HepG2 (cell line): ENCODE results near the gene FANCF. TPM values are rescaled to one million over a fixed set of nuclear protein-coding genes. Genes with fewer than 3 reads are reported as not detected.
A peak's percentile ranks its signal among the peaks of the same experiment; 100 is the strongest.

Experiments used
- ARID3A ChIP-seq: IDR thresholded peaks from 2 replicates; pipeline ENCODE4 v1.6.1; 2012; ENCODE audit warnings: low read depth, low read length, improper control_type of control experiment
- CBX1 ChIP-seq: IDR thresholded peaks from one replicate; pipeline ENCODE4 v1.6.1; 2016; ENCODE audit warnings: antibody characterized with exemption, low read depth
- DMAP1 ChIP-seq: IDR thresholded peaks from 2 replicates; pipeline ENCODE4 v1.6.1; 2016
- LCORL ChIP-seq, 2 experiments: fragments of 450-650 bp in 1 of 2; sonication (generic) in 1 of 2; formaldehyde crosslinking in 1 of 2; IDR thresholded peaks; 2 replicates each; pipeline versions ENCODE4 v1.5.0 to v1.6.1; 2017 to 2020; ENCODE audit warnings: antibody characterized with exemption in 1 of 2, missing genetic modification reagents in 1 of 2
- NFAT5 ChIP-seq: sonication (generic); formaldehyde crosslinking; IDR thresholded peaks from 2 replicates; pipeline ENCODE4 v1.4.0; 2020; ENCODE audit warnings: missing genetic modification reagents
- POGZ ChIP-seq: sonication (generic); formaldehyde crosslinking; IDR thresholded peaks from 2 replicates; pipeline ENCODE4 v1.4.0; 2020; ENCODE audit warnings: mild to moderate bottlenecking, missing genetic modification reagents
- RBFOX2 ChIP-seq: fragments of 200-400 bp; formaldehyde crosslinking; IDR thresholded peaks from 2 replicates; pipeline ENCODE4 v1.6.1; 2017; ENCODE audit warnings: low read depth, mild to moderate bottlenecking, low read length
- SRY ChIP-seq: sonication (generic); formaldehyde crosslinking; IDR thresholded peaks from 2 replicates; pipeline ENCODE4 v1.8.0; 2022; ENCODE audit warnings: mild to moderate bottlenecking, missing genetic modification reagents
- TCF7 ChIP-seq: sonication (generic); IDR thresholded peaks from 2 replicates; pipeline ENCODE4 v1.6.1; 2016; ENCODE audit warnings: antibody characterized with exemption, low read depth
- TFDP1 ChIP-seq: IDR thresholded peaks from 2 replicates; pipeline ENCODE4 v1.6.1; 2016; ENCODE audit warnings: missing compliant biosample characterization, missing genetic modification reagents, borderline replicate concordance
- UBTF ChIP-seq: sonication (generic); formaldehyde crosslinking; IDR thresholded peaks from 2 replicates; pipeline ENCODE4 v1.4.0; 2020; ENCODE audit warnings: mild to moderate bottlenecking, missing genetic modification reagents
- XBP1 ChIP-seq: sonication (generic); formaldehyde crosslinking; IDR thresholded peaks from 2 replicates; pipeline ENCODE4 v1.5.0; 2020; ENCODE audit warnings: missing genetic modification reagents
- ZBTB37 ChIP-seq: sonication (generic); formaldehyde crosslinking; IDR thresholded peaks from 2 replicates; pipeline ENCODE4 v1.4.0; 2020; ENCODE audit warnings: mild to moderate bottlenecking, missing genetic modification reagents
- ZFP37 ChIP-seq: sonication (generic); formaldehyde crosslinking; IDR thresholded peaks from 2 replicates; pipeline ENCODE4 v1.4.0; 2020; ENCODE audit warnings: missing genetic modification reagents, borderline replicate concordance
- ZFX ChIP-seq: sonication (generic); formaldehyde crosslinking; IDR thresholded peaks from 2 replicates; pipeline ENCODE4 v1.4.0; 2020; ENCODE audit warnings: mild to moderate bottlenecking, low read depth, missing genetic modification reagents, moderate library complexity
- ZNF556 ChIP-seq: sonication (generic); formaldehyde crosslinking; IDR thresholded peaks from 2 replicates; pipeline ENCODE4 v1.4.0; 2020; ENCODE audit warnings: mild to moderate bottlenecking, missing genetic modification reagents, borderline replicate concordance
- polyA plus RNA-seq, 8 experiments: library from polyadenylated mRNA; depleted of rRNA in 3 of 8; stranded (reverse) in 7 of 8; unstranded in 1 of 8; fragments of >200 nt; fragmentation: Illumina TruSeq in 4 of 8; extraction: Trizol in 4 of 8; gene quantifications; 2 replicates each; pipeline versions ENCODE4 v1.2.1 to v1.2.3, GENCODE V29; 2011 to 2016; ENCODE audit warnings: low read depth in 4 of 8, missing spikeins in 1 of 8, mixed read lengths in 1 of 8; ENCODE audit not compliant: insufficient read depth in 1 of 8
- total RNA-seq, 5 experiments: library from RNA; depleted of rRNA; stranded (reverse); fragments of >200 nt; fragmentation: Illumina TruSeq; extraction: Trizol; gene quantifications; 2 replicates each; pipeline ENCODE4 v1.2.3, GENCODE V29; 2016; ENCODE audit warnings: low read depth in 1 of 5

Gene FANCF
- total and polyA plus RNA-seq, 2 of the 13 experiments (the other 11 are each of a cell fraction or from before 2014, with no cell fraction given), result 2.5 to 9.7 TPM

- TF ChIP-seq CBX1 (peak; percentile 47), POGZ (peak; percentile 82), TCF7 (peak; percentile 77), SRY (0 out of 2 replicates have a peak, but pooled peaks have one; percentile 31), UBTF (CRISPR knock-in tag) (peak; percentile 40; the same call in 1 of the 2 replicates), ZFX (CRISPR knock-in tag) (peak; percentile 91), ZBTB37 (CRISPR knock-in tag) (no peak), ZNF556 (CRISPR knock-in tag) (no peak), ARID3A (no peak; the same call in 1 of the 2 replicates), RBFOX2 (no peak), DMAP1 (peak; percentile 88), NFAT5 (CRISPR knock-in tag) (no peak), TFDP1 (CRISPR knock-in tag) (peak; percentile 57; the same call in 1 of the 2 replicates), ZFP37 (CRISPR knock-in tag) (no peak; the same call in 1 of the 2 replicates), XBP1 (CRISPR knock-in tag) (no peak), LCORL (IDR thresholded peaks at IDR 0.05) (no peak), LCORL (CRISPR knock-in tag; IDR thresholded peaks at IDR 0.05) (0 out of 2 replicates have a peak, but pooled peaks have one; percentile 36)
These were observed 9.4 kb upstream of the FANCF start (continued) for GRCh38 chr11:22634897-22635629.
